GM12892 (cell line): Measurements from ENCODE around the gene FSTL4.

Experiments
- POLR2A ChIP-seq: IDR thresholded peaks from 2 replicates; pipeline ENCODE4 v1.6.1; 2011; ENCODE audit warnings: low read depth, low read length, control low read depth
- TAF1 ChIP-seq: IDR thresholded peaks from 2 replicates; pipeline ENCODE4 v1.6.1; 2011; ENCODE audit warnings: low read depth, mild to moderate bottlenecking, control low read depth, low read length, borderline replicate concordance

- TF ChIP-seq POLR2A = no peak
- TF ChIP-seq TAF1 = no peak
Observed at GRCh38 chr5:133438487-133438886, 173.9 kb downstream of the FSTL4 start.
